CD4-positive, alpha-beta memory T cell (primary cell): ENCODE results near the gene SLFN14. TPM values are rescaled to one million over a fixed set of nuclear protein-coding genes. Genes with fewer than 3 reads are reported as not detected.
"Not testable (repeated sequence)": the region's sequence is repeated elsewhere in the genome, so short reads cannot be mapped to it uniquely, and the experiment has no call there.

Experiments used
- CTCF ChIA-PET: fragments of 350-600 bp; sonication (Branson Sonifier 250); formaldehyde crosslinking; loops from one replicate; lab custom pipeline; 2021; ENCODE audit warnings: inconsistent platforms; ENCODE audit not compliant: partially characterized antibody; lab: Charles Lee
- POLR2A ChIA-PET: fragments of 350-600 bp; sonication (Branson Sonifier 250); formaldehyde crosslinking; loops from one replicate; lab custom pipeline; 2021; ENCODE audit not compliant: partially characterized antibody; lab: Charles Lee
- DNase-seq, 5 donors: peaks; one replicate each; pipeline versions ENCODE4 v3.0.0 to v3.0.0-alpha.2; 2020 to 2022; ENCODE audit warnings: mixed read lengths in 1 of 5
- H3K27ac ChIP-seq: one replicate; pipeline ENCODE4 v1.7.0; 2013; ENCODE audit warnings: low read depth, low read length
- H3K27me3 ChIP-seq: 2 replicates; pipeline ENCODE4 v1.7.0; 2013; ENCODE audit warnings: mild to moderate bottlenecking, low read length, moderate library complexity; ENCODE audit not compliant: insufficient read depth
- H3K36me3 ChIP-seq: 2 replicates; pipeline ENCODE4 v1.7.0; 2013; ENCODE audit warnings: mild to moderate bottlenecking, low read length, moderate library complexity; ENCODE audit not compliant: insufficient read depth
- H3K4me1 ChIP-seq: 2 replicates; pipeline ENCODE4 v1.7.0; 2013; ENCODE audit warnings: mild to moderate bottlenecking, low read length, moderate library complexity; ENCODE audit not compliant: insufficient read depth
- H3K4me3 ChIP-seq, 2 donors: one replicate each; pipeline ENCODE4 v1.7.0; 2013; ENCODE audit warnings: low read length in 2 of 2, mild to moderate bottlenecking in 1 of 2
- H3K9me3 ChIP-seq, 2 donors: one replicate each; pipeline ENCODE4 v1.7.0; 2013; ENCODE audit warnings: low read length in 2 of 2, control low read depth in 1 of 2; ENCODE audit not compliant: control insufficient read depth in 1 of 2
- H3K27ac Mint-ChIP-seq, 7 donors: one replicate each; pipeline ENCODE4 v1.8.0; 2020 to 2021; ENCODE audit warnings: mixed read lengths in 7 of 7, mild to moderate bottlenecking in 6 of 7, inconsistent platforms in 3 of 7, moderate library complexity in 3 of 7
- H3K27me3 Mint-ChIP-seq, 2 donors: one replicate each; pipeline ENCODE4 v1.8.0; 2020 to 2021; ENCODE audit warnings: mixed read lengths in 2 of 2
- H3K36me3 Mint-ChIP-seq, 2 donors: one replicate each; pipeline ENCODE4 v1.8.0; 2020 to 2021; ENCODE audit warnings: mixed read lengths in 2 of 2, inconsistent platforms in 1 of 2, mild to moderate bottlenecking in 1 of 2
- H3K4me1 Mint-ChIP-seq, 4 donors: one replicate each; pipeline ENCODE4 v1.8.0; 2020 to 2021; ENCODE audit warnings: mixed read lengths in 4 of 4, mild to moderate bottlenecking in 1 of 4
- H3K4me3 Mint-ChIP-seq, 8 donors: one replicate each; pipeline ENCODE4 v1.8.0; 2020 to 2021; ENCODE audit warnings: mixed read lengths in 8 of 8, mild to moderate bottlenecking in 7 of 8, moderate library complexity in 6 of 8, inconsistent platforms in 3 of 8
- H3K9me3 Mint-ChIP-seq, 8 donors: one replicate each; pipeline ENCODE4 v1.8.0; 2020 to 2021; ENCODE audit warnings: mixed read lengths in 8 of 8, mild to moderate bottlenecking in 5 of 8, inconsistent platforms in 3 of 8, moderate library complexity in 1 of 8
- intact Hi-C: fragments of 100-400 bp; cut with micrococcal nuclease; formaldehyde crosslinking; loops from one replicate; pipeline ENCODE4 v1.15.1; 2023
- polyA plus RNA-seq, 2 donors: library from polyadenylated mRNA; unstranded; fragments of 300-500 nt; fragmentation: Illumina TruSeq; gene quantifications; one replicate each; pipeline ENCODE4 v1.2.3, GENCODE V29; 2021
- total RNA-seq, 2 experiments: library from RNA; stranded (reverse); gene quantifications; one replicate each; pipeline ENCODE4 v1.2.3, GENCODE V29; 2021

The SLFN14 gene
- total and polyA plus RNA-seq, 4 experiments from 2014 or later = 0.18 TPM; not detected in 3

GRCh38 chr17:35521150-35521549 is 39.5 kb downstream of the SLFN14 start:
- Mint-ChIP-seq H3K4me3 (peak overlapping the region in 7 of 8 donors; percentile 77 to 91 (median 82)), H3K9me3 (peaks cover 0 to 7% (median 0%) of the 10 kb centered on the region in 8 donors), H3K4me1 (peaks cover 82 to 98% (median 91%) of the 10 kb centered on the region in 4 donors), H3K36me3 (peaks cover 70 to 71% of the 10 kb centered on the region in 2 donors), H3K27me3 (no peaks in the 10 kb centered on the region), H3K27ac (peak overlapping the region; percentile 69 to 92 (median 84))
- Histone ChIP-seq H3K9me3 (no peaks in the 10 kb centered on the region), H3K27ac (no peak overlapping the region), H3K27me3 (no peaks in the 10 kb centered on the region), H3K4me1 (peaks cover 86% of the 10 kb centered on the region), H3K36me3 (peaks cover 23% of the 10 kb centered on the region), H3K4me3 (peak overlapping the region in 1 of 2 donors; percentile 10)
- no peak for DNase-seq
- POLR2A ChIA-PET = interaction anchor here (0.9 to 9.9 kb wide), 17 partner anchors 14 to 360 kb away, joined by 3 to 208 read pairs (median 4); partner anchors contain the start of genes AP2B1, SLFN11, SLFN12L and SLFN13
- intact Hi-C loops = loop anchor here (1.0 to 2.0 kb wide), 3 partner anchors 9 to 35 kb away; partner anchors contain the start of gene SLFN12L
- CTCF ChIA-PET = interaction anchor here (1.1 to 12.1 kb wide), 5 partner anchors 10 to 208 kb away, joined by 3 to 107 read pairs (median 16); partner anchors contain the start of gene SLFN12L

GRCh38 chr17:35519906-35520442 is 40.6 kb downstream of the SLFN14 start:
- ChIA-PET POLR2A (interaction anchor here (0.6 to 9.9 kb wide), 9 partner anchors 15 to 306 kb away, joined by 3 to 208 read pairs (median 4); partner anchors contain the start of genes PEX12, SLFN12L and SLFN5), CTCF (interaction anchor here (1.3 to 12.1 kb wide), 5 partner anchors 11 to 34 kb away, joined by 3 to 107 read pairs (median 3); partner anchors contain the start of gene SLFN12L)
- Histone ChIP-seq H3K27ac (no peak overlapping the region), H3K36me3 (peaks cover 26% of the 10 kb centered on the region), H3K27me3 (no peaks in the 10 kb centered on the region), H3K4me1 (peaks cover 79% of the 10 kb centered on the region), H3K9me3 (no peaks in the 10 kb centered on the region), H3K4me3 (peak overlapping the region in 1 of 2 donors; percentile 23)
- H3K4me1 Mint-ChIP-seq = peaks cover 76 to 98% (median 87%) of the 10 kb centered on the region in 4 donors
- DNase-seq = no peak
- H3K9me3 Mint-ChIP-seq = peaks cover 0 to 3% (median 0%) of the 10 kb centered on the region in 8 donors
- H3K4me3 Mint-ChIP-seq = peak overlapping the region; percentile 17 to 83 (median 68)
- H3K27me3 Mint-ChIP-seq = no peaks in the 10 kb centered on the region
- intact Hi-C loops = loop anchor here (2.0 kb wide), 1 partner anchor 17 kb away; the partner anchor contains the start of gene SLFN12L
- peaks cover 60 to 75% of the 10 kb centered on the region in 2 donors for H3K36me3 Mint-ChIP-seq
- H3K27ac Mint-ChIP-seq = peak overlapping the region; percentile 66 to 91 (median 78)

DNA sequence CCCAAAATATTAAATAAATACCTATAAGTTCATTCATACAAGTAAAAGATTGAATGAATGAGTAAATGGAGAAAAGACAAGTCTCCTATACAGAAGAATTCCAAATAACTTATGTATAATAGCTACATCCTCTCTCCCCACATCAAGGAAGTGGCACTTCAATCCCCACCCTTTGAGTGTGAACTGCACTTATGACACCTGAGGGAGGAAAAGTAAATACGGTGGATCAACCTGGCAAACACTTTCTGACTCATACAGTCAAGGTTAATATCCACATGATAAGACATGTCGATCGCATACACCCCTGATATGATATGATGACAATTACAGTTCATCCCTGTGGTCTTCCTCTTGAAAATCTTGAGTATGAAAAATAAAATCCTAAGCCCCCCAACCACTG is 41.2 kb downstream of the SLFN14 start:
- ChIA-PET CTCF (interaction anchor here (1.3 to 12.1 kb wide), 5 partner anchors 11 to 33 kb away, joined by 3 to 107 read pairs (median 3); partner anchors contain the start of gene SLFN12L), POLR2A (interaction anchor here (0.7 to 9.9 kb wide), 9 partner anchors 15 to 305 kb away, joined by 3 to 208 read pairs (median 4); partner anchors contain the start of genes PEX12, SLFN12L, SLFN13 and SLFN5)
- peaks cover 74% of the 10 kb centered on the region for H3K4me1 ChIP-seq
- Mint-ChIP-seq H3K4me1 (peaks cover 71 to 98% (median 86%) of the 10 kb centered on the region in 4 donors), H3K4me3 (peak overlapping the region; percentile 17 to 83 (median 68)), H3K27ac (peak overlapping the region; percentile 27 to 91 (median 72)), H3K9me3 (peaks cover 0 to 2% (median 0%) of the 10 kb centered on the region in 8 donors), H3K36me3 (peaks cover 61 to 76% of the 10 kb centered on the region in 2 donors), H3K27me3 (no peaks in the 10 kb centered on the region)
- H3K27ac ChIP-seq = peak overlapping the region; percentile 0
- H3K36me3 ChIP-seq = peaks cover 32% of the 10 kb centered on the region
- peak overlapping the region in 1 of 2 donors; percentile 23 for H3K4me3 ChIP-seq
- DNase-seq = peak in 1 of 5 donors; percentile 57
- no peaks in the 10 kb centered on the region for H3K9me3 ChIP-seq
- no peaks in the 10 kb centered on the region for H3K27me3 ChIP-seq
- intact Hi-C loops = no loop called here

GRCh38 chr17:35518431-35518830 is 42.2 kb downstream of the SLFN14 start:
- Mint-ChIP-seq H3K36me3 (peaks cover 71 to 78% of the 10 kb centered on the region in 2 donors), H3K4me1 (peaks cover 70 to 98% (median 86%) of the 10 kb centered on the region in 4 donors), H3K27ac (peak overlapping the region; percentile 23 to 92 (median 82)), H3K4me3 (peak overlapping the region; percentile 27 to 89 (median 78))
- intact Hi-C loops, H3K27me3 ChIP-seq, H3K9me3 Mint-ChIP-seq, H3K9me3 ChIP-seq, H3K4me3 ChIP-seq, H3K27ac ChIP-seq, H3K27me3 Mint-ChIP-seq: not testable (repeated sequence)
- ChIA-PET POLR2A (interaction anchor here (0.7 to 9.9 kb wide), 9 partner anchors 9 to 278 kb away, joined by 3 to 208 read pairs (median 4); partner anchors contain the start of genes SLFN11, SLFN12L and SLFN5), CTCF (interaction anchor here (0.7 to 12.1 kb wide), 3 partner anchors 19 to 51 kb away, joined by 3 to 107 read pairs (median 3); partner anchors contain the start of gene SLFN12L)
- DNase-seq = peak in 1 of 5 donors; percentile 40
- peaks cover 40% of the 10 kb centered on the region for H3K36me3 ChIP-seq
- H3K4me1 ChIP-seq = peaks cover 71% of the 10 kb centered on the region

GRCh38 chr17:35515027-35515426 is 45.6 kb downstream of the SLFN14 start:
- DNase-seq = no peak
- Histone ChIP-seq H3K4me3 (no peak overlapping the region), H3K36me3 (peaks cover 28% of the 10 kb centered on the region), H3K4me1 (peaks cover 59% of the 10 kb centered on the region), H3K27ac (no peak overlapping the region), H3K9me3 (no peaks in the 10 kb centered on the region), H3K27me3 (no peaks in the 10 kb centered on the region)
- CTCF ChIA-PET = interaction anchor here (0.9 to 2.1 kb wide), 6 partner anchors 16 to 202 kb away, joined by 3 to 7 read pairs (median 3); no protein-coding TSS in a partner anchor
- intact Hi-C loops = no loop called here
- Mint-ChIP-seq H3K4me3 (peak overlapping the region in 3 of 8 donors; percentile 16 to 22 (median 22)), H3K9me3 (peaks cover 0 to 2% (median 0%) of the 10 kb centered on the region in 8 donors), H3K27me3 (no peaks in the 10 kb centered on the region), H3K4me1 (peaks cover 65 to 89% (median 75%) of the 10 kb centered on the region in 4 donors), H3K36me3 (peaks cover 71 to 83% of the 10 kb centered on the region in 2 donors), H3K27ac (peak overlapping the region in 4 of 7 donors; percentile 5 to 50 (median 25))
- POLR2A ChIA-PET = interaction anchor here (2.6 kb wide), 1 partner anchor 28 kb away, joined by 7 read pairs; no protein-coding TSS in a partner anchor

DNA sequence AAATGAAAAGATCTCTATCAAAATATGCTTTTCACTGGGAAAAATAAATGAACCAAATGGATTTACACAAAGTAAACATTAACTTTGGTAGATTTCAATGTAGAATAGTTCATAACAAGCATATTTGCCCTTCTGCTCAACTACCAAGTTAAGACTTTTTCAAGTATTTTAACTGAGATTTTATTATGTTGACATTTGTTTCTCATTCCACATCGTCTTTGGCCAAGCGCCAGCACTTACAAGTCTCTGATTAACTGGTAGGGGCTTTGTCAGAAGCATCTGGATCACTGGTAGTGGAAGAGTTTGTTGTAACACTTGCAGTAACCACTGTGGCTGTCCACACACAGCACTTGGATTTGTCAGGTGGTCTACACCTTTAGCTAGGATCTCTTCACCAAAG is 46.1 kb downstream of the SLFN14 start:
- peaks cover 23% of the 10 kb centered on the region for H3K36me3 ChIP-seq

More for the DNA sequence above, 46.1 kb downstream of the SLFN14 start:
- Histone ChIP-seq H3K4me1 (peaks cover 54% of the 10 kb centered on the region), H3K9me3 (no peaks in the 10 kb centered on the region), H3K4me3 (no peak overlapping the region), H3K27me3 (no peaks in the 10 kb centered on the region), H3K27ac (no peak overlapping the region)
- Mint-ChIP-seq H3K4me1 (peaks cover 60 to 89% (median 71%) of the 10 kb centered on the region in 4 donors), H3K27ac (peak overlapping the region in 3 of 7 donors; percentile 8 to 50 (median 23)), H3K27me3 (no peaks in the 10 kb centered on the region), H3K9me3 (peaks cover 0 to 2% (median 0%) of the 10 kb centered on the region in 8 donors), H3K4me3 (peak overlapping the region in 1 of 8 donors; percentile 13), H3K36me3 (peaks cover 71 to 83% of the 10 kb centered on the region in 2 donors)
- ChIA-PET POLR2A (interaction anchor here (0.7 to 2.6 kb wide), 2 partner anchors 16 to 27 kb away, joined by 3 to 7 read pairs; no protein-coding TSS in a partner anchor), CTCF (interaction anchor here (0.9 to 2.1 kb wide), 6 partner anchors 16 to 201 kb away, joined by 3 to 7 read pairs (median 3); no protein-coding TSS in a partner anchor)
- DNase-seq = no peak
- intact Hi-C loops = no loop called here
